A549 (cell line): Measurements from ENCODE around the gene PLET1. TPM values are rescaled to one million over a fixed set of nuclear protein-coding genes. Genes with fewer than 3 reads are reported as not detected.

ENCODE experiments used
- ATAC-seq, 2 experiments: fragments of 200-7000 bp in 1 of 2; fragments of >200 bp in 1 of 2; cut with Nextera tagmentation in 1 of 2; cut with Tn5 transposase in 1 of 2; 3 replicates each; pipeline versions ENCODE4 v1.8.0 to v1.9.1; 2018 to 2020; ENCODE audit warnings: mild to moderate bottlenecking in 1 of 2, moderate library complexity in 1 of 2
- CTCF ChIA-PET: fragments of 300-600 bp; sonication (Branson Sonifier 250); formaldehyde crosslinking; extraction: SDS; loops from one replicate; lab custom pipeline; 2021; ENCODE audit warnings: antibody characterized with exemption, inconsistent platforms; lab: Yijun Ruan, JAX
- POLR2A ChIA-PET: fragments of 350-600 bp; formaldehyde crosslinking; extraction: SDS; loops from one replicate; lab custom pipeline; 2021; ENCODE audit warnings: antibody characterized with exemption, inconsistent platforms; lab: Yijun Ruan, JAX
- DNase-seq, 2 experiments: peaks; one replicate each; pipeline versions ENCODE4 v3.0.0 to v3.0.0-alpha.2; 2011 to 2016; ENCODE audit warnings: low read depth in 1 of 2, low spot score in 1 of 2
- FAIRE-seq: peaks from 2 replicates; lab custom pipeline; 2011; peaks lifted over from hg19 to GRCh38; lab: Jason Lieb, UNC
- H3K27ac ChIP-seq, 2 experiments: fragments of >200 bp; sonication (Bioruptor Twin); formaldehyde crosslinking; 3 replicates each; pipeline ENCODE4 v1.5.1; 2016 to 2017
- H3K4me1 ChIP-seq: fragments of >200 bp; sonication (Bioruptor Twin); formaldehyde crosslinking; 3 replicates; pipeline ENCODE4 v1.6.1; 2016
- H3K4me2 ChIP-seq: fragments of >200 bp; sonication (Bioruptor Twin); formaldehyde crosslinking; 3 replicates; pipeline ENCODE4 v1.6.1; 2016
- H3K4me3 ChIP-seq: fragments of >200 bp; sonication (Bioruptor Twin); formaldehyde crosslinking; 3 replicates; pipeline ENCODE4 v1.5.1; 2016
- H3K9me3 ChIP-seq: fragments of >200 bp; sonication (Bioruptor Twin); formaldehyde crosslinking; 3 replicates; pipeline ENCODE4 v1.6.1; 2016
- ATOH8 ChIP-seq: fragments of 250-450 bp; sonication (Bioruptor Pico); IDR thresholded peaks from 2 replicates; pipeline ENCODE4 v1.5.0; 2020; ENCODE audit warnings: low read depth, mild to moderate bottlenecking, moderate library complexity
- CBX8 ChIP-seq: fragments of 200-600 bp; sonication (generic); IDR thresholded peaks from 2 replicates; pipeline ENCODE4 v1.6.1; 2016
- CEBPB ChIP-seq, 2 experiments: fragments of >200 bp in 1 of 2; sonication (Bioruptor Twin) in 1 of 2; formaldehyde crosslinking in 1 of 2; IDR thresholded peaks; 2 replicates each; pipeline ENCODE4 v1.6.1; 2012 to 2016
- CHD2 ChIP-seq: fragments of 150-350 bp; IDR thresholded peaks from 2 replicates; pipeline ENCODE4 v1.6.1; 2014; ENCODE audit warnings: low read length; ENCODE audit not compliant: partially characterized antibody
- EHF ChIP-seq: fragments of 250-450 bp; sonication (Bioruptor Pico); IDR thresholded peaks from 2 replicates; pipeline ENCODE4 v1.5.0; 2020; ENCODE audit warnings: mild to moderate bottlenecking
- EP300 ChIP-seq, 2 experiments: fragments of >200 bp; sonication (Bioruptor Twin); formaldehyde crosslinking; IDR thresholded peaks; 2 replicates in 1 of 2; 3 replicates in 1 of 2; pipeline ENCODE4 v1.6.1; 2016 to 2017
- FOSL2 ChIP-seq, 2 experiments: fragments of 450-650 bp in 1 of 2; fragments of >200 bp in 1 of 2; sonication (Bioruptor Twin) in 1 of 2; formaldehyde crosslinking; IDR thresholded peaks; 2 replicates each; pipeline versions ENCODE4 v1.5.0 to v1.6.1; 2016 to 2020; ENCODE audit warnings: mild to moderate bottlenecking in 1 of 2, moderate library complexity in 1 of 2
- GATA3 ChIP-seq: IDR thresholded peaks from 2 replicates; pipeline ENCODE4 v1.6.1; 2012; ENCODE audit warnings: borderline replicate concordance
- HOXA7 ChIP-seq: fragments of 250-450 bp; sonication (Bioruptor Pico); IDR thresholded peaks from 2 replicates; pipeline ENCODE4 v1.5.0; 2020; ENCODE audit warnings: mild to moderate bottlenecking, moderate library complexity
- HOXB13 ChIP-seq: fragments of 250-450 bp; sonication (Bioruptor Pico); IDR thresholded peaks from 2 replicates; pipeline ENCODE4 v1.5.0; 2020; ENCODE audit warnings: low read depth, mild to moderate bottlenecking, moderate library complexity
- JUN ChIP-seq, 2 experiments: fragments of >200 bp; sonication (Bioruptor Twin); formaldehyde crosslinking; IDR thresholded peaks; 2 replicates in 1 of 2; 3 replicates in 1 of 2; pipeline ENCODE4 v1.6.1; 2016 to 2017
- KDM1A ChIP-seq: fragments of 200-600 bp; sonication (generic); IDR thresholded peaks from 2 replicates; pipeline ENCODE4 v1.6.1; 2016; ENCODE audit warnings: low read depth, mild to moderate bottlenecking
- NFE2L2 ChIP-seq: fragments of 150-350 bp; conservative IDR thresholded peaks from 2 replicates; pipeline ENCODE4 v1.6.1; 2014; ENCODE audit warnings: low read length
- NPAS2 ChIP-seq: fragments of 250-450 bp; sonication (Bioruptor Pico); IDR thresholded peaks from 2 replicates; pipeline ENCODE4 v1.8.0; 2022; ENCODE audit warnings: mild to moderate bottlenecking, moderate library complexity, borderline replicate concordance
- PHF8 ChIP-seq: fragments of 200-600 bp; sonication (generic); IDR thresholded peaks from 2 replicates; pipeline ENCODE4 v1.6.1; 2016; ENCODE audit warnings: low read depth, mild to moderate bottlenecking, antibody characterized with exemption, moderate library complexity, borderline replicate concordance
- POLR2A ChIP-seq: IDR thresholded peaks from 2 replicates; pipeline ENCODE4 v1.6.1; 2012; ENCODE audit warnings: mild to moderate bottlenecking, low read length
- RFX5 ChIP-seq: fragments of 450-650 bp; IDR thresholded peaks from 2 replicates; pipeline ENCODE4 v1.7.1; 2014; ENCODE audit warnings: antibody characterized with exemption, mild to moderate bottlenecking, moderate library complexity
- USF2 ChIP-seq: fragments of 450-650 bp; IDR thresholded peaks from 2 replicates; pipeline ENCODE4 v1.6.1; 2014; ENCODE audit warnings: antibody characterized with exemption
- ZSCAN20 ChIP-seq: fragments of 250-450 bp; sonication (Bioruptor Pico); IDR thresholded peaks from 2 replicates; pipeline ENCODE4 v1.8.0; 2022; ENCODE audit warnings: mild to moderate bottlenecking, moderate library complexity
- WGBS: methylation state at CpG from one replicate; pipeline ENCODE4 v1.1.6; 2017; ENCODE audit errors: missing lambda C conversion rate; 5-methylcytosine and 5-hydroxymethylcytosine counted together
- polyA plus RNA-seq, 4 experiments: library from polyadenylated mRNA; depleted of rRNA in 3 of 4; stranded (reverse); fragments of >200 nt; fragmentation: RNase III in 1 of 4; extraction: RNeasy Plus Mini Kit Qiagen cat#74134 plus additional on column Dnase treatment in 1 of 4; gene quantifications; 2 replicates in 3 of 4; 3 replicates in 1 of 4; pipeline ENCODE4 v1.2.3, GENCODE V29; 2011 to 2017
- TF ChIP-seq, protein P1 (sequence below): fragments of >200 bp; sonication (Bioruptor Twin); formaldehyde crosslinking; IDR thresholded peaks from 3 replicates; pipeline ENCODE4 v1.6.1; 2016
- TF ChIP-seq, protein P2 (sequence below): IDR thresholded peaks from 2 replicates; pipeline ENCODE4 v1.6.1; 2012

The PLET1 gene
- polyA plus RNA-seq, 2 of the 4 experiments (the other 2 are of a cell fraction) = not detected

GRCh38 chr11:112277029-112277428, 16.4 kb upstream of the PLET1 start:
- TF ChIP-seq EP300 (IDR thresholded peaks at IDR 0.05) = no peak
- TF ChIP-seq EHF (CRISPR knock-in tag) = no peak
- ATAC-seq = no peak
- Histone ChIP-seq H3K4me2 (no peak overlapping the region), H3K27ac (no peak overlapping the region), H3K4me3 (no peak overlapping the region), H3K4me1 (no peaks in the 10 kb centered on the region), H3K9me3 (no peaks in the 10 kb centered on the region)
- FAIRE-seq = no peak
- POLR2A ChIA-PET = no interaction called here
- 92% methylated on average over 1 of the region's 1 CpG for WGBS
- CTCF ChIA-PET = interaction anchor here (15.6 kb wide), 1 partner anchor 57 kb away, joined by 247 read pairs; the partner anchor contains the start of gene PTS
- no peak for DNase-seq

DNA sequence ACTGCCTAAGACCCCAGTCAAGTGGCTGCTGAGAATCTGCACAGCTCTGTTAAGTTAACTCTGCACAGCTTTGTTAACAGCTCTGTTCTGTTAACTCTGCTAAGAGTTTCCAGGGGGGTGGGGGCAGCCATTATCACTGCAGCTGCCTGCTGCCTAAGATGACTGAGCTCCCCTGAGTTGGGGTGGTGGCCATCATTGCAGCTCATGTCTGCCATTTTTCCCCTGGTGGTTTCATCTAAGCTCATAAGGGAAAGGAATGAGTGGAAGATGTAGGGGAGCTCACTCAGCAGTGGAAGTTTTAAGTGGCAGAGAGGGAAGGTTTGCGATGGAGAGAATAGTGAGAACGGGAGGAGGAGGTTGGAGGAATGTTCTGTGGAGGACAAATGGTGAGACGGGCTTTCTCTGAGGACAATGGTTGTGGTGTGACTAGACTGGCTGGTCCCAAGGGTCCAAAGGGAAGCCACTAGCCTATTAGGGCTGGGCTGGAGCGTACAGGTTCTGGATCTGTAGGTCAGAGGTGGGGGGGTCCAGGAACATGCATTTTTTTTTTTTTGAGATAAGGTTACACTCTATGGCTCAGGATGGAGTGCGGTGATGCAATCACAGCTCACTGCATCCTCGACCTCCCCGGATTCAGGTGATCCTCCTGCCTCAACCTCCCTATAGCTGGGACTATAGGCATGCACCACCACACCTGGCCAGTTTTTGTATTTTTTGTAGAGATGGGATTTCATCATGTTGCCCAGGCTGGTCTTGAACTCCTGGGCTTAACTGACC, 13.5 kb upstream of the PLET1 start:
- FAIRE-seq (no peak), ATAC-seq (no peak), DNase-seq (no peak)
- no peak overlapping the region for H3K4me3 ChIP-seq
- WGBS = 63% methylated on average over 7 of the region's 7 CpGs
- no peaks in the 10 kb centered on the region for H3K4me1 ChIP-seq
- ChIA-PET POLR2A (no interaction called here), CTCF (interaction anchor here (1.1 to 15.6 kb wide), 4 partner anchors 10 to 161 kb away, joined by 4 to 247 read pairs (median 12); partner anchors contain the start of gene PTS)
- H3K9me3 ChIP-seq = no peaks in the 10 kb centered on the region
- H3K27ac ChIP-seq = no peak overlapping the region
- H3K4me2 ChIP-seq = no peak overlapping the region
- TF ChIP-seq CEBPB (IDR thresholded peaks at IDR 0.05) = no peak
- no peak for TF ChIP-seq CHD2

DNA sequence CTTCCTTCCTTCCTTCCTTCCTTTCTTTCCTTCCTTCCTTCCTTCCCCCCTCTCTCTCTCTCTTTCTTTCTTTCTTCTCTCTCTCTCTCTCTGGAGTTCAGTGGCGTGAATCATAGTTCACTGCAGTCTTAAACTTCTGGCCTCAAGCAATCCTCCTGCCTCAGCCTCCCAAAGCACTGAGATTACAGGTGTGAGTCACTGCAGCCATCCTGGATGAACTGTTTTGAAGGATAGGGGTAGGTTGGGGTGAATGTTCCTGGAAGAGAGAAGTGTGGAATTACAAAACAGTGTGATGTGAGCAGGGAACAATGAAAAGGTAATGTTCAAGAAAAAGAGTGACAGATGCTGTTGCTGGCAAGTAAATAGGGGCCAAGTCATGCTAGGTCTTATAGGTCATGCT, 12.4 kb upstream of the PLET1 start:
- TF ChIP-seq CBX8 = no peak
- TF ChIP-seq USF2 = no peak
- no peak for TF ChIP-seq EHF (CRISPR knock-in tag)
- TF ChIP-seq FOSL2 (IDR thresholded peaks at IDR 0.05) = no peak
- no peak for TF ChIP-seq FOSL2 (CRISPR knock-in tag; IDR thresholded peaks at IDR 0.05)
- no peak for TF ChIP-seq KDM1A
- no peak for TF ChIP-seq GATA3
- no peak for TF ChIP-seq NPAS2 (CRISPR knock-in tag)
- no peak for TF ChIP-seq ATOH8 (CRISPR knock-in tag)
- TF ChIP-seq ZSCAN20 (CRISPR knock-in tag) = no peak
- no peak for TF ChIP-seq PHF8
- TF ChIP-seq, protein P1, sequence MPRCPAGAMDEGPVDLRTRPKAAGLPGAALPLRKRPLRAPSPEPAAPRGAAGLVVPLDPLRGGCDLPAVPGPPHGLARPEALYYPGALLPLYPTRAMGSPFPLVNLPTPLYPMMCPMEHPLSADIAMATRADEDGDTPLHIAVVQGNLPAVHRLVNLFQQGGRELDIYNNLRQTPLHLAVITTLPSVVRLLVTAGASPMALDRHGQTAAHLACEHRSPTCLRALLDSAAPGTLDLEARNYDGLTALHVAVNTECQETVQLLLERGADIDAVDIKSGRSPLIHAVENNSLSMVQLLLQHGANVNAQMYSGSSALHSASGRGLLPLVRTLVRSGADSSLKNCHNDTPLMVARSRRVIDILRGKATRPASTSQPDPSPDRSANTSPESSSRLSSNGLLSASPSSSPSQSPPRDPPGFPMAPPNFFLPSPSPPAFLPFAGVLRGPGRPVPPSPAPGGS = no peak
- TF ChIP-seq, protein P2, sequence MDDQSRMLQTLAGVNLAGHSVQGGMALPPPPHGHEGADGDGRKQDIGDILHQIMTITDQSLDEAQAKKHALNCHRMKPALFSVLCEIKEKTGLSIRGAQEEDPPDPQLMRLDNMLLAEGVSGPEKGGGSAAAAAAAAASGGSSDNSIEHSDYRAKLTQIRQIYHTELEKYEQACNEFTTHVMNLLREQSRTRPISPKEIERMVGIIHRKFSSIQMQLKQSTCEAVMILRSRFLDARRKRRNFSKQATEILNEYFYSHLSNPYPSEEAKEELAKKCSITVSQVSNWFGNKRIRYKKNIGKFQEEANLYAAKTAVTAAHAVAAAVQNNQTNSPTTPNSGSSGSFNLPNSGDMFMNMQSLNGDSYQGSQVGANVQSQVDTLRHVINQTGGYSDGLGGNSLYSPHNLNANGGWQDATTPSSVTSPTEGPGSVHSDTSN = no peak
- TF ChIP-seq HOXB13 (CRISPR knock-in tag) = no peak
- TF ChIP-seq HOXA7 (CRISPR knock-in tag) = no peak
- no peak for TF ChIP-seq CHD2
- no peak for TF ChIP-seq NFE2L2
- TF ChIP-seq POLR2A = no peak
- no peak for TF ChIP-seq EP300 (IDR thresholded peaks at IDR 0.05)
- TF ChIP-seq RFX5 = no peak
- no peak for TF ChIP-seq JUN (IDR thresholded peaks at IDR 0.05)
- TF ChIP-seq, all 56 proteins: peak for 0
- CTCF ChIA-PET = interaction anchor here (3.5 kb wide), 1 partner anchor 53 kb away, joined by 19 read pairs; no protein-coding TSS in a partner anchor
- Histone ChIP-seq H3K27ac (no peak overlapping the region), H3K4me3 (no peak overlapping the region), H3K4me1 (no peaks in the 10 kb centered on the region), H3K4me2 (no peak overlapping the region), H3K9me3 (no peaks in the 10 kb centered on the region)
- DNase-seq = no peak
- no peak for ATAC-seq
- POLR2A ChIA-PET = no interaction called here
- FAIRE-seq = no peak
- WGBS = 91% methylated on average over 1 of the region's 1 CpG
